Activated CD4-positive, alpha-beta memory T cell treated with anti-CD3 and anti-CD28 coated beads, Interleukin-2, amount 10 ng/mL, durations not matched to agents 7 days and 5 days (primary cell): ENCODE results near the gene SPATA24. TPM values are rescaled to one million over a fixed set of nuclear protein-coding genes. Genes with fewer than 3 reads are reported as not detected.
A peak's percentile ranks its signal among the peaks of the same experiment; 100 is the strongest.
"Not testable (repeated sequence)": the region's sequence is repeated elsewhere in the genome, so short reads cannot be mapped to it uniquely, and the experiment has no call there.

Source experiments
- CTCF ChIA-PET: fragments of 350-600 bp; sonication (Branson Sonifier 250); formaldehyde crosslinking; loops from one replicate; lab custom pipeline; 2021; ENCODE audit warnings: antibody characterized with exemption, inconsistent platforms; lab: Charles Lee
- POLR2A ChIA-PET: fragments of 350-600 bp; sonication (Branson Sonifier 250); formaldehyde crosslinking; loops from one replicate; lab custom pipeline; 2021; ENCODE audit warnings: antibody characterized with exemption; lab: Charles Lee
- DNase-seq: peaks from one replicate; pipeline ENCODE4 v3.0.0-alpha.2; 2020
- H3K27ac Mint-ChIP-seq: one replicate; pipeline ENCODE4 v1.8.0; 2021; ENCODE audit warnings: mild to moderate bottlenecking, mixed read lengths
- H3K27me3 Mint-ChIP-seq: one replicate; pipeline ENCODE4 v1.8.0; 2021; ENCODE audit warnings: mixed read lengths
- H3K36me3 Mint-ChIP-seq: one replicate; pipeline ENCODE4 v1.8.0; 2021; ENCODE audit warnings: low read depth, mixed read lengths
- H3K4me1 Mint-ChIP-seq: one replicate; pipeline ENCODE4 v1.8.0; 2021; ENCODE audit warnings: mixed read lengths
- H3K4me3 Mint-ChIP-seq: one replicate; pipeline ENCODE4 v1.8.0; 2021; ENCODE audit warnings: mild to moderate bottlenecking, mixed read lengths
- H3K9me3 Mint-ChIP-seq: one replicate; pipeline ENCODE4 v1.8.0; 2021; ENCODE audit warnings: mixed read lengths
- total RNA-seq, 2 experiments: library from RNA; stranded (reverse); gene quantifications; one replicate each; pipeline ENCODE4 v1.2.3, GENCODE V29; 2021

SPATA24 gene
- total RNA-seq, 2 experiments from 2014 or later: 9.4 to 9.5 TPM

DNA sequence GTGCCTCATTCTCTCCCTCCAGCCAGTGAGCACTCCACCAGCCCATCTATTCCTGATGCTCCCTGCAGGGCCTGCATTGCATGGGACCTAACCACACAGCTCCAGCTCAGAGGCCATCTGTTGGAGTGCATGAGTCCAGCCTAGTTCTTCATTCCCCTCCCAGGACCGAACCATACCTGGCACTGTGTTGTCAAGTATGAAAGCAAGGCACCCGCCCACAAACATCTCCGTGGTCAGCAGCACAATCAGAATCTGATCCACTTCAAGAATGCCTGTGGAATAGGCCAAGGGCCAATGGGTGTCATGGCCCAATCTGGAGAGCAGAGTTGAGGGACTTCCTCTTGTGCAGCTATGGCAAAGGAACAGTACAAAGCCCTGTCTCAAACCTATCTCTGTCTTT lies 26.7 kb downstream of the SPATA24 start:
- CTCF ChIA-PET: interaction anchor here (2.1 kb wide), 1 partner anchor 35 kb away, joined by 5 read pairs; the partner anchor contains the start of gene PAIP2
- no peak for DNase-seq
- Mint-ChIP-seq H3K9me3 (no peaks in the 10 kb centered on the region), H3K36me3 (peaks cover 16% of the 10 kb centered on the region), H3K27ac (no peak overlapping the region), H3K4me3 (no peak overlapping the region), H3K27me3 (no peaks in the 10 kb centered on the region), H3K4me1 (peaks cover 12% of the 10 kb centered on the region)
- POLR2A ChIA-PET: interaction anchor here (1.0 to 1.2 kb wide), 2 partner anchors 9 to 15 kb away, joined by 4 to 5 read pairs; no protein-coding TSS in a partner anchor

DNA sequence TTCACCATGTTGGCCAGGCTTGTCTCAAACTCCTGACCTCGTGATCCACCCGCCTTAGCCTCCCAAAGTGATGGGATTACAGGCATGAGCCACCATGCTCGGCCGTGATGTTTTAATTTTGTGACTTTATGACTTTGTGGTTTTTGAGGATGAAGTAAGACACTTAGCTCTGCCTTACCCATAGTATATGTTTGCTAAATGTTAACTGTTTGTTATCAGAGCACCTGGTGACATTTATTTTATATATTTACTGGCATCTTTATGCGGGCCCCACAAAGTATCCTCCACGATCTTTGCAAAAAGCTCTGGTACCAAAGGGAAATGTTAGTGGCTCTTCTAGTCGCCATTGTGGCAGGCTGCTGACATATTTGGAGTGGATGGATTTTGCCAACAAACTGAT lies 27.5 kb downstream of the SPATA24 start:
- Mint-ChIP-seq H3K9me3 (no peaks in the 10 kb centered on the region), H3K4me1 (peaks cover 20% of the 10 kb centered on the region), H3K27me3 (no peaks in the 10 kb centered on the region), H3K4me3 (no peak overlapping the region), H3K27ac (no peak overlapping the region), H3K36me3 (peaks cover 23% of the 10 kb centered on the region)
- DNase-seq: no peak
- POLR2A ChIA-PET: interaction anchor here (1.0 kb wide), 1 partner anchor 12 kb away, joined by 4 read pairs; no protein-coding TSS in a partner anchor
- CTCF ChIA-PET: interaction anchor here (2.1 kb wide), 1 partner anchor 34 kb away, joined by 5 read pairs; the partner anchor contains the start of gene PAIP2

DNA sequence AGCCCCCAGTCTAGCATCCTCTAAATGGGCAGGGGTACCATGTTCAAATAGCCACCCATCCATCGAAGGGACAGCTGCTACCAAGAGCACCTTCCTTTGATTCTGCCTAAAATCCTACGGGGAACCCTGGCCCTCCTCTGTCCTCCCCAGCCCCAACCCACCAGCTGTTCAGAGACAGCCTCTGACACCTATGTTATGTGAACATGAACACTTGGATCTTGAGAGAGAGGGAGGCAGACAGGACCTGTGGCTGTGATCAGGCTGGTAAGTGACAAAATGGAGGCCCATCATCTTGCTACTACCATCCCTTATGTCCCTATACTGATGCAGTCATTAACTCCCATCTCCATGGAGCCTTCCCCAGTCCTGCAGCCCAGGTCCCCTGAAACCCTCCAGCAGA lies 29.0 kb downstream of the SPATA24 start:
- Mint-ChIP-seq H3K4me1 (peaks cover 25% of the 10 kb centered on the region), H3K27me3 (no peaks in the 10 kb centered on the region), H3K36me3 (peaks cover 26% of the 10 kb centered on the region), H3K4me3 (no peak overlapping the region), H3K9me3 (no peaks in the 10 kb centered on the region), H3K27ac (no peak overlapping the region)
- ChIA-PET POLR2A (interaction anchor here (2.0 kb wide), 1 partner anchor 33 kb away, joined by 12 read pairs; the partner anchor contains the start of gene PAIP2), CTCF (no interaction called here)
- DNase-seq: no peak

DNA sequence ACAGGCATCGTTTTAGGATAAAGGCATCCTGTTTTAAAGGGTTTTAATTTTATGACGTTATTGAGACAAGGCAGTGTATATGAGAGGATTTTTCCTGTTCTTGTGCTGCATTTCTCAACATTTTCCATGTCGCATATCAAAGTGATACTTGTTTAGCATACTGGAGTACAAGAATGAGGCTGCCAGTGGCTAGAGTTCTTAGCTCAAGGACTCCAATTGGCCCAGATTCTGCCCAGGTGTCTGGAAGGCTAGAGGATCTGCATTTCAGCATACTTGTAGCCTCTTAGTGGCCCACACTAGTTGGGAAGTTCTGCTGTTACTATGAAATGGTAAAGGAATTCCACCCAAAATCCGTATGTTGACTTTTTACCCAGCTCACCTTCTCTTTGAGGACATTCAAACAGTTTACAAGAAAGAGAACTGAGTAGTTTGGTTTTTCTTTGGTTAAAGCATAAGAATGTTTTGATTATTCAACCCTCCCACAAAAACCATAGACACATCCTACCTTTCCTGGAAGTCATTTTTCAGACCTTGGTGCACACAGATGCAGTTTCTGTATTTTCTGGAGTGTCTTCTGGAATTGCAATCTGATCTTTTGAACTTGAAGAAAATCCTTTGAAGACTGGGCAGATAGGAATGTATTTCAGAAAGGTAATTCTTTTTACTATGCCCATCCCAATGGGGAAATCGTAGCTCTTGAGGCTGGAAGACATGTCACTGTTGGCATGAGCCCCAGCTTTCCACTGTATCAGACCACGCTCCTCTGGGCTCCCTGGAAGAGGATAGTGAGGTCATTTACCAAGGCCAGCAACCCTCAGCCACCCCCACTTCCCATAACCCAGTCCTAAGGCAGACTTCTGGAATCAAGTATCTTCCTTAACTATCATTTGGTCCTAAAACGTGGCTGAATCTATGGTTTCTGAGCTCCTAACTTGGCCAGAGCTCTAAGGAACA lies 32.1 kb downstream of the SPATA24 start:
- no peak overlapping the region for H3K4me3 Mint-ChIP-seq
- H3K36me3 Mint-ChIP-seq: peaks cover 31% of the 10 kb centered on the region
- H3K27me3 Mint-ChIP-seq: no peaks in the 10 kb centered on the region
- CTCF ChIA-PET: interaction anchor here (1.0 to 1.6 kb wide), 4 partner anchors 9 to 792 kb away, joined by 3 to 4 read pairs (median 3); no protein-coding TSS in a partner anchor
- POLR2A ChIA-PET: interaction anchor here (0.9 to 2.1 kb wide), 4 partner anchors 8 to 30 kb away, joined by 3 to 7 read pairs (median 6); partner anchors contain the start of genes MZB1 and PAIP2
- no peaks in the 10 kb centered on the region for H3K9me3 Mint-ChIP-seq
- peaks cover 17% of the 10 kb centered on the region for H3K4me1 Mint-ChIP-seq
- peak overlapping the region; percentile 11 for H3K27ac Mint-ChIP-seq
- DNase-seq: no peak

DNA sequence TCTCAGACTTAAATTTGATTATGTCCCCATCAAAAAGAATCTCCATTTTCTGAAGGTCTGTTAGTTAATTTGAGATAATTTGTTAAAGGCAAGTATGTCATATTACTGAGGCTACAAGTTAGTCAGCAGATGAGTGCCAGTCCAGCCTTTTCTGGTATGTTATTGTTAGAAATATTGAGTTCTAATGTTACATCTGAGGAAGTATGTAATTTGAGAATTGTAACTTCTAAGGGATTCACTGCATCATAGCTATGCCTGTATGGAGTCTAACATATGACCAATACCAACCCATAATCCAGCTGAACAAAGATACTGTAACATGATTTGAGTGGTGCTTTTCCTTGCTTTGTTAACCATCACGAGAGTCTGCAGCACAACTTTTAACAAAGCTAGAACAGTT lies 34.7 kb downstream of the SPATA24 start:
- Mint-ChIP-seq H3K4me1 (peaks cover 17% of the 10 kb centered on the region), H3K4me3 (no peak overlapping the region), H3K9me3 (no peaks in the 10 kb centered on the region), H3K27ac (no peak overlapping the region), H3K36me3 (peaks cover 47% of the 10 kb centered on the region), H3K27me3 (no peaks in the 10 kb centered on the region)
- POLR2A ChIA-PET: interaction anchor here (0.6 to 2.7 kb wide), 3 partner anchors 20 to 27 kb away, joined by 3 to 6 read pairs (median 5); partner anchors contain the start of gene MZB1
- DNase-seq: no peak
- CTCF ChIA-PET: interaction anchor here (0.9 to 1.5 kb wide), 5 partner anchors 24 to 579 kb away, joined by 3 to 5 read pairs (median 4); partner anchors contain the start of gene PAIP2

DNA sequence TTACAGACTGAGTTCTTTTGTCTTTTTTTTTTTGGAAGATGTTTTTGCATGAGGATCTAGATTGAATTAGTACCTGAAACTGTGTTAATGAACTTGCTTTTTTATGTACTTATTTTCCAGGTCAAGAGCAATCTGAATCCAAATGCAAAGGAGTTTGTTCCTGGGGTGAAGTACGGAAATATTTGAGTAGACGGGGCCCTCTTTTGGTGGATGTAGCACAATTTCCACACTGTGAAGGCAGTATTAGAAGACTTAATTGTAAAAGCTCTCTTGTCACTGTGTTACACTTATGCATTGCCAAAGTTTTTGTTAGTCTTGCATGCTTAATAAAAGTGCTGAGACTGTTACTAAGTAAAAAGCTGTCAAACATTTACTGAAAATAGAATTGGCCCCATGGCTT lies 35.3 kb downstream of the SPATA24 start:
- Mint-ChIP-seq H3K36me3 (peaks cover 49% of the 10 kb centered on the region), H3K4me1 (peaks cover 21% of the 10 kb centered on the region), H3K9me3 (no peaks in the 10 kb centered on the region), H3K27me3 (no peaks in the 10 kb centered on the region), H3K27ac (no peak overlapping the region), H3K4me3 (no peak overlapping the region)
- POLR2A ChIA-PET: interaction anchor here (1.5 to 2.7 kb wide), 2 partner anchors 23 to 26 kb away, joined by 5 to 6 read pairs; no protein-coding TSS in a partner anchor
- no peak for DNase-seq
- CTCF ChIA-PET: interaction anchor here (0.9 to 1.5 kb wide), 6 partner anchors 24 to 579 kb away, joined by 3 to 5 read pairs (median 4); partner anchors contain the start of gene PAIP2

DNA sequence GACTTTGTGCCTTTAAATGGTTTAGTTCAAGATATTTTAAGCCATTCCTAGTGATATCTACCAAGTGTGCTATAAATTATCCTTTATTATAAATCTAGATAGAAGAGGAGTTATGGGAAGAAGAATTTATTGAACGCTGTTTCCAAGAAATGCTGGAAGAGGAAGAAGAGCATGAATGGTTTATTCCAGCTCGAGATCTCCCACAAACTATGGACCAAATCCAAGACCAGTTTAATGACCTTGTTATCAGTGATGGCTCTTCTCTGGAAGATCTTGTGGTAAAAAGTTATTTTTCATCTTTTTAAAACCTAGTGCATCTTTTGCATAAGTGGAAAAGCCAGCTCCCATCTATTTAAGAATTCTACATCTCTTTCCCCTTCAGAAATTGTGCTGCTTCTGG lies 39.4 kb downstream of the SPATA24 start:
- Mint-ChIP-seq H3K4me1 (peaks cover 11% of the 10 kb centered on the region), H3K4me3 (no peak overlapping the region), H3K36me3 (peaks cover 45% of the 10 kb centered on the region), H3K27ac (no peak overlapping the region), H3K9me3 (no peaks in the 10 kb centered on the region), H3K27me3 (no peaks in the 10 kb centered on the region)
- CTCF ChIA-PET: no interaction called here
- no peak for DNase-seq
- POLR2A ChIA-PET: interaction anchor here (1.3 kb wide), 1 partner anchor 25 kb away, joined by 3 read pairs; the partner anchor contains the start of gene MZB1

DNA sequence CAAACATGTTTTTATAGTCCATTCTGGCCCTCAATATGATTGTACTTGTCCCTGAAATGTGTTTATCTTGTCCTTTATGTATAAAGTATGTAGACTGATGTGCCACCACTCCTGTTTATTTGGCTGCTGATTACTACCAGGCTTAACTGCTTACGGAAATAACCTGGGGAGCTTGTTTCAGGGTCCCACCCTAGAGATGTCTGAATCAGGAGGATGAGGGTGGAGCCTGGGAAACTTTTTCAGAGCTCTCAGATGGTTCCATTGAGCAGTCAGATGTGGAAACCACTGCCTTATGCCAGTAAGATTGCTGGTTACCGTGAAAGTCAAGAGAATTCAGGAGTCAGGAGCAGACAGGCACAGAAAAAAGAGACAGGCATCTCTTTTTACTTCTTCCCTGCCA lies 40.0 kb downstream of the SPATA24 start:
- CTCF ChIA-PET: no interaction called here
- Mint-ChIP-seq H3K36me3 (peaks cover 41% of the 10 kb centered on the region), H3K9me3 (no peaks in the 10 kb centered on the region), H3K27ac (no peak overlapping the region), H3K27me3 (no peaks in the 10 kb centered on the region), H3K4me3 (no peak overlapping the region), H3K4me1 (peaks cover 11% of the 10 kb centered on the region)
- POLR2A ChIA-PET: interaction anchor here (1.3 kb wide), 1 partner anchor 26 kb away, joined by 3 read pairs; the partner anchor contains the start of gene MZB1
- DNase-seq: no peak

DNA sequence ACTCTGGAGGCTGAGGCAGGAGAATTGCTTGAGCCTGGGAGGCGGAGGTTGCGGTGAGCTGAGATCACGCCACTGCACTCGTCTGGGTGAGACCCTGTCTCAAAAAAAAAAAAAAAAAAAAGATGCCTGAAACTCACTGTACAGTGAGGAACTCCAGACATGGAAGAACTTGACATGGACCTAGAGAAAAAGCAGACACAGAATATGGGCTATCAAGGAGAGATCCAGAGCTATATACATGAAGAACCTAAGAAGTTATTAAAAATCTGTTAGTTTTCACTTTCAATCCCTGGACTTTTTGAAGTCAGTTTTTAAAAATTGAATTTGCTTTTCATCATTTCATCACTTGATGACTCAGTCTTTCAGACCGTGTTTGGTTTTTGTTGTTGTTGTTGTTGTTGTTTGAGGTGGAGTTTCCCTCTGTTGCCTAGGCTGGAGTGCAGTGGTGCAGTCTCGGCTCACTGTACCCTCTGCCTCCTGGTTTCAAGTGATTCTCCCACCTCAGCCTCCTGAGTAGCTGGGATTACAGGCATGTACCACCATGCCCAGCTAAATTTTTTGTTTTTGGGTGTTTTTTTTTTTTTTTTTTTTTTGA lies 42.0 kb downstream of the SPATA24 start:
- peaks cover 14% of the 10 kb centered on the region for H3K4me1 Mint-ChIP-seq
- CTCF ChIA-PET: interaction anchor here (0.5 to 1.1 kb wide), 3 partner anchors 58 to 963 kb away, joined by 4 to 7 read pairs (median 4); no protein-coding TSS in a partner anchor
- H3K27me3 Mint-ChIP-seq: no peaks in the 10 kb centered on the region
- H3K4me3 Mint-ChIP-seq: no peak overlapping the region
- no peak overlapping the region for H3K27ac Mint-ChIP-seq
- DNase-seq: no peak
- no peaks in the 10 kb centered on the region for H3K9me3 Mint-ChIP-seq
- peaks cover 42% of the 10 kb centered on the region for H3K36me3 Mint-ChIP-seq
- POLR2A ChIA-PET: interaction anchor here (1.4 kb wide), 1 partner anchor 20 kb away, joined by 4 read pairs; the partner anchor contains the start of gene PAIP2

DNA sequence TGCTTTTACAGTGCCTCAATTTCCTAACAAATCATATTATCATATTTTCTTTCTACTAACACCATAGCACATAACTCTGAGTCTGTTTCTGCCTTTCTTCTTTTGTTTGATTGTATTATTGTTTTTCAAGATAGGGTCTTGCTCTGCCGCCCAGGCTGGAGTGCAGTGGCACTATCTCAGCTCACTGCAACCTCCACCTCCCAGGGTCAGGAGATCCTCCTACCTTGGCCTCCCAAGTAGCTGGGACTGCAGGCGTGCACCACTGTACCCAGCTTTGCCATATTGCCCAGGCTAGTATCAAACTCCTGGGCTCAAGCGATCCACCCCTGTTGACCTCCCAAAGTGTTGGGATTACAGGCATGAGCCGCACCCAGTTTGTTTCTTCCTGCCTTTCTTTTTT lies 43.5 kb downstream of the SPATA24 start:
- ChIA-PET CTCF (no interaction called here), POLR2A (no interaction called here)
- no peaks in the 10 kb centered on the region for H3K27me3 Mint-ChIP-seq

DNA sequence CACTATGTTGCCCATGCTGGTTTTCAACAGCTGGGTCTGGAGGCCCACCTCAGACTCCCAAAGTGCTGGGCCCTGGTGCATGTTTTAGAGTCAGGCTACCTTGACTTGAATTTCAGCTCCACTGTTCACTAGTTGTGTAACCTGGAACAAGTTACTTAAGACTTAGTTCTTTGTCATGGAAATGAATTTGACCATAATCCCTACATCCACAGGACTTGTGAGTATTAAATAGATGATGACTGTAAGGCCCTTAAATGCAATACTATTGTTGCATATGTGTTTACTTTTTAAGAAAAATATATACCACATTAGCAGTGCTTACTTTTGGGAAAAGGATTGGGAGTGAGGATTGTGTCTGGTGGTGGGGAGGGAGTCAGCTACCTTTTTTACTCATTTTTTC lies 45.8 kb downstream of the SPATA24 start:
- CTCF ChIA-PET: no interaction called here
- Mint-ChIP-seq H3K27ac (no peak overlapping the region), H3K4me1 (peaks cover 8% of the 10 kb centered on the region), H3K4me3 (no peak overlapping the region), H3K27me3 (no peaks in the 10 kb centered on the region), H3K9me3 (peaks cover 4% of the 10 kb centered on the region), H3K36me3 (peaks cover 29% of the 10 kb centered on the region)
- POLR2A ChIA-PET: no interaction called here
- no peak for DNase-seq

More for the DNA sequence above, 43.5 kb downstream of the SPATA24 start:
- no peak for DNase-seq
- Mint-ChIP-seq H3K27ac (no peak overlapping the region), H3K4me3 (no peak overlapping the region), H3K9me3 (no peaks in the 10 kb centered on the region), H3K4me1 (peaks cover 15% of the 10 kb centered on the region), H3K36me3 (peaks cover 35% of the 10 kb centered on the region)

DNA sequence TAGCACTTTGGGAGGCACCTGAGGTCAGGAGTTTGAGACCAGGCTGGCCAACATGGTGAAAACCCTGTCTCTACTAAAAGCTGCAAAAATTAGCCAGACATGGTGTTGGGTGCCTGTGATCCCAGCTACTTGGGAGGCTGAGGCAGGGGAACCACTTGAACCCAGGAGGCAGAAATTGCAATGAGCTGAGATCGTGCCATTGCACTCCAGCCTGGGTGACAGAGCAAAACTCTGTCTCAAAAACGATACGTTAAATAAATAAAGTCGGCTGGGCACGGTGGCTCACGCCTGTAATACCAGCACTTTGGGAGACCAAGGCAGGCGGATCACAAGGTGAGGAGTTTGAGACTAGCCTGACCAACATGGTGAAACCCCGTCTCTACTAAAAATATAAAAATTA lies 48.0 kb downstream of the SPATA24 start:
- H3K27me3 Mint-ChIP-seq, H3K9me3 Mint-ChIP-seq, DNase-seq, H3K4me3 Mint-ChIP-seq, H3K4me1 Mint-ChIP-seq, H3K27ac Mint-ChIP-seq, CTCF ChIA-PET: not testable (repeated sequence)
- H3K36me3 Mint-ChIP-seq: peaks cover 33% of the 10 kb centered on the region
- POLR2A ChIA-PET: interaction anchor here (1.2 kb wide), 1 partner anchor 14 kb away, joined by 5 read pairs; the partner anchor contains the start of gene PAIP2
